PC-9 (cell line): ENCODE measurements around the gene IQCK.

ENCODE experiments used
- EZH2 ChIP-seq: fragments of 200-600 bp; sonication (generic); IDR thresholded peaks from 2 replicates; pipeline ENCODE4 v1.8.0; 2017; ENCODE audit warnings: antibody characterized with exemption, low read depth
- TF ChIP-seq, protein P1 (sequence below): fragments of 200-600 bp; sonication (generic); conservative IDR thresholded peaks from 2 replicates; pipeline ENCODE4 v1.6.1; 2017; ENCODE audit warnings: mixed run types, antibody characterized with exemption, mild to moderate bottlenecking, moderate library complexity

DNA sequence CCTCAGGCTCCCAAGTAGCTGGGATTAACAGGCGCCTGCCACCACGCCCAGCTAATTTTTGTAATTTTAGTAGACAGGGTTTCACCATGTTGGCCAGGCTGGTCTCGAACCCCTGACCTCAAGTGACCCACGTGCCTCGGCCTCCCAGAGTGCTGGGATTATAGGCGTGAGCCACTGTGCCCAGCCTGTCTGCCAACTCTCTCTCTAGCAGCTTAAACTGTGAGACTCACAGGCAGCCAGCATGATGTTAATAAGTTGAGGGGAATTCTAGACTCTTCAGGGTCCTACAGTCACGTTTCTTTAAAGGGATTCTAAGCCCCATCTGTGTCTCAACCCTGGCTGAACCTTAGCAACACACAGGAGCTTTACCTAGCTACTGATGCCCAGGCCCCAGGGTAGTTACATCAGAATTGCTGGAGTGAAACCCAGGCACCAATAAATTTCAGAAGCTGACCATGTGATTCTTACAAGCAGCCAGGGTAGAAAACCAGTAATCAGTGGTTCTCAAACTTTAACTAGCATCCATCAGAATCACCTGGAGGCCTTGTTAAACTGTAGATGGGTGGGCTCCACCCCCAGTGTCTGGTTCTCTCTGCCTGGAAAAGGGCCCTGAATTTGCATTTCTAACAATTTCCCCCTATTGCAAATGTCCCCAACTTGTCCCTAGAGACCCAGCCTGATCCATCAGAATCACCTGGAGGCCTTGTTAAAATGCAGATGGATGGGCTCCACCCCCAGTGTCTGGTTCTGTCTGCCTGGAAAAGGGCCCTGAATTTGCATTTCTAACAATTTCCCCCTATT is 135.9 kb downstream of the IQCK start:
- TF ChIP-seq, protein P1, sequence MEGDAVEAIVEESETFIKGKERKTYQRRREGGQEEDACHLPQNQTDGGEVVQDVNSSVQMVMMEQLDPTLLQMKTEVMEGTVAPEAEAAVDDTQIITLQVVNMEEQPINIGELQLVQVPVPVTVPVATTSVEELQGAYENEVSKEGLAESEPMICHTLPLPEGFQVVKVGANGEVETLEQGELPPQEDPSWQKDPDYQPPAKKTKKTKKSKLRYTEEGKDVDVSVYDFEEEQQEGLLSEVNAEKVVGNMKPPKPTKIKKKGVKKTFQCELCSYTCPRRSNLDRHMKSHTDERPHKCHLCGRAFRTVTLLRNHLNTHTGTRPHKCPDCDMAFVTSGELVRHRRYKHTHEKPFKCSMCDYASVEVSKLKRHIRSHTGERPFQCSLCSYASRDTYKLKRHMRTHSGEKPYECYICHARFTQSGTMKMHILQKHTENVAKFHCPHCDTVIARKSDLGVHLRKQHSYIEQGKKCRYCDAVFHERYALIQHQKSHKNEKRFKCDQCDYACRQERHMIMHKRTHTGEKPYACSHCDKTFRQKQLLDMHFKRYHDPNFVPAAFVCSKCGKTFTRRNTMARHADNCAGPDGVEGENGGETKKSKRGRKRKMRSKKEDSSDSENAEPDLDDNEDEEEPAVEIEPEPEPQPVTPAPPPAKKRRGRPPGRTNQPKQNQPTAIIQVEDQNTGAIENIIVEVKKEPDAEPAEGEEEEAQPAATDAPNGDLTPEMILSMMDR: no peak
- no peak for TF ChIP-seq EZH2
